ENCODE results near the gene HCAR1.
"Not testable (repeated sequence)": the region's sequence is repeated elsewhere in the genome, so short reads cannot be mapped to it uniquely, and the experiment has no call there.

Gene HCAR1

GRCh38 chr12:122721057-122721545 is 9.5 kb downstream of the HCAR1 start:
- no peak for DNase-seq

- not testable (repeated sequence) for DNase-seq
Measured at GRCh38 chr12:122716658-122717057, 14.0 kb downstream of the HCAR1 start, which contains the start of gene HCAR3. HCAR3 (minus strand) TSS chr12:122716811; CDS start chr12:122716737, 74 bp downstream.

- not testable (repeated sequence) for DNase-seq
Measured at GRCh38 chr12:122715211-122715610, 15.4 kb downstream of the HCAR1 start.

GRCh38 chr12:122713491-122714188 is 17.0 kb downstream of the HCAR1 start:
- DNase-seq: not testable (repeated sequence)

GRCh38 chr12:122711266-122711665 is 19.4 kb downstream of the HCAR1 start:
- DNase-seq: not testable (repeated sequence)

- DNase-seq: not testable (repeated sequence)
Measured at GRCh38 chr12:122710341-122710740, 20.3 kb downstream of the HCAR1 start.

- DNase-seq: not testable (repeated sequence)
Measured at GRCh38 chr12:122709287-122709686, 21.4 kb downstream of the HCAR1 start.

- DNase-seq: not testable (repeated sequence)
Measured at GRCh38 chr12:122703841-122704240, 26.8 kb downstream of the HCAR1 start.

- peak; percentile 19 for DNase-seq
Measured at GRCh38 chr12:122702890-122703611, 27.6 kb downstream of the HCAR1 start, which contains the start of gene HCAR2. HCAR2 (minus strand) TSS chr12:122703357; CDS start chr12:122703283, 74 bp downstream.

GRCh38 chr12:122701481-122701880 is 29.2 kb downstream of the HCAR1 start:
- DNase-seq: not testable (repeated sequence)

GRCh38 chr12:122700038-122700710 is 30.5 kb downstream of the HCAR1 start:
- not testable (repeated sequence) for DNase-seq

- not testable (repeated sequence) for DNase-seq
Measured at GRCh38 chr12:122696922-122697321, 33.7 kb downstream of the HCAR1 start.

- DNase-seq: no peak
Measured at GRCh38 chr12:122691566-122691965, 39.1 kb downstream of the HCAR1 start.

GRCh38 chr12:122688291-122688690 is 42.4 kb downstream of the HCAR1 start:
- no peak for DNase-seq

- no peak for DNase-seq
Measured at GRCh38 chr12:122687086-122687485, 43.6 kb downstream of the HCAR1 start.

GRCh38 chr12:122686538-122686937 is 44.1 kb downstream of the HCAR1 start:
- no peak for DNase-seq

GRCh38 chr12:122684297-122684813 is 46.3 kb downstream of the HCAR1 start:
- DNase-seq: no peak

GRCh38 chr12:122681814-122682213 is 48.8 kb downstream of the HCAR1 start:
- peak; percentile 4 for DNase-seq

- DNase-seq: not testable (repeated sequence)
Measured at GRCh38 chr12:122680989-122681388, 49.7 kb downstream of the HCAR1 start.

GRCh38 chr12:122676781-122677180 is 53.9 kb downstream of the HCAR1 start:
- DNase-seq: not testable (repeated sequence)

Measured in CD4-positive, alpha-beta T cell treated with Interleukin-21 for 1 hour (primary cell).